CD4-positive, alpha-beta T cell (primary cell): Measurements from ENCODE around the gene MCTP1. TPM values are rescaled to one million over a fixed set of nuclear protein-coding genes. Genes with fewer than 3 reads are reported as not detected.

Experiments used
- ATAC-seq: fragments of 200-7000 bp; cut with Tn5 transposase; one replicate; pipeline ENCODE4 v1.10.0; 2022; ENCODE audit warnings: mild to moderate bottlenecking; ENCODE audit not compliant: poor library complexity
- CTCF ChIA-PET: fragments of 350-600 bp; sonication (Branson Sonifier 250); formaldehyde crosslinking; loops from one replicate; lab custom pipeline; 2021; ENCODE audit warnings: antibody characterized with exemption, inconsistent platforms; lab: Charles Lee
- POLR2A ChIA-PET: fragments of 350-600 bp; sonication (Branson Sonifier 250); formaldehyde crosslinking; loops from one replicate; lab custom pipeline; 2021; ENCODE audit warnings: antibody characterized with exemption, inconsistent platforms; lab: Charles Lee
- DNase-seq, 14 experiments: peaks; one replicate each; pipeline ENCODE4 v3.0.0-alpha.2; 2013 to 2020; ENCODE audit warnings: mixed read lengths in 2 of 14
- H3K27ac ChIP-seq, 2 donors: one replicate each; pipeline versions ENCODE4 v1.5.1 to v1.7.0; 2013; ENCODE audit warnings: low read length in 2 of 2, low read depth in 1 of 2, mild to moderate bottlenecking in 1 of 2
- H3K27me3 ChIP-seq, 2 experiments: 1 replicate in 1 of 2; 2 replicates in 1 of 2; pipeline versions ENCODE4 v1.6.1 to v1.7.0; 2013; ENCODE audit warnings: low read length in 2 of 2, control low read depth in 1 of 2, mild to moderate bottlenecking in 1 of 2, moderate library complexity in 1 of 2; ENCODE audit not compliant: insufficient read depth in 2 of 2, control insufficient read depth in 1 of 2
- H3K36me3 ChIP-seq: one replicate; pipeline ENCODE4 v1.6.1; 2013; ENCODE audit warnings: low read length, control low read depth; ENCODE audit not compliant: insufficient read depth
- H3K4me1 ChIP-seq: one replicate; pipeline ENCODE4 v1.6.1; 2013; ENCODE audit warnings: low read length, control low read depth; ENCODE audit not compliant: insufficient read depth
- H3K4me3 ChIP-seq: one replicate; pipeline ENCODE4 v1.5.1; 2013; ENCODE audit warnings: mild to moderate bottlenecking, low read length, moderate library complexity
- H3K9me3 ChIP-seq, 2 experiments: 1 replicate in 1 of 2; 2 replicates in 1 of 2; pipeline versions ENCODE4 v1.6.1 to v1.7.0; 2013; ENCODE audit warnings: low read length in 2 of 2, mild to moderate bottlenecking in 2 of 2, control low read depth in 1 of 2, moderate library complexity in 1 of 2; ENCODE audit not compliant: control insufficient read depth in 1 of 2, insufficient read depth in 1 of 2
- H3K27ac Mint-ChIP-seq: one replicate; pipeline ENCODE4 v1.8.0; 2020; ENCODE audit warnings: mixed read lengths
- H3K27me3 Mint-ChIP-seq: one replicate; pipeline ENCODE4 v1.8.0; 2021; ENCODE audit warnings: mixed read lengths
- H3K36me3 Mint-ChIP-seq: one replicate; pipeline ENCODE4 v1.8.0; 2021; ENCODE audit warnings: low read depth, mixed read lengths
- H3K4me1 Mint-ChIP-seq: one replicate; pipeline ENCODE4 v1.8.0; 2021; ENCODE audit warnings: low read depth, mixed read lengths
- H3K4me3 Mint-ChIP-seq: one replicate; pipeline ENCODE4 v1.8.0; 2020; ENCODE audit warnings: mild to moderate bottlenecking, mixed read lengths
- H3K9me3 Mint-ChIP-seq: one replicate; pipeline ENCODE4 v1.8.0; 2020; ENCODE audit warnings: mixed read lengths
- intact Hi-C, 2 experiments: fragments of 100-400 bp; cut with DNase I in 1 of 2; cut with micrococcal nuclease in 1 of 2; formaldehyde crosslinking; loops; one replicate each; pipeline versions ENCODE4 v1.15.1 to v1.9.0; 2023 to 2025; cut with DNase I, micrococcal nuclease
- total RNA-seq, 174 experiments: library from RNA in 2 of 174; stranded (reverse) in 2 of 174; gene quantifications; one replicate each; pipeline ENCODE4 v1.2.3 and lab custom pipeline; 2021 to 2026
- TF ChIP-seq, protein P1 (sequence below): fragments of 200-600 bp; IDR thresholded peaks from one replicate; pipeline ENCODE4 v1.8.0; 2022; ENCODE audit warnings: antibody characterized with exemption, mild to moderate bottlenecking

MCTP1 gene
- total RNA-seq, 2 experiments from 2014 or later: 2.1 to 2.7 TPM

DNA sequence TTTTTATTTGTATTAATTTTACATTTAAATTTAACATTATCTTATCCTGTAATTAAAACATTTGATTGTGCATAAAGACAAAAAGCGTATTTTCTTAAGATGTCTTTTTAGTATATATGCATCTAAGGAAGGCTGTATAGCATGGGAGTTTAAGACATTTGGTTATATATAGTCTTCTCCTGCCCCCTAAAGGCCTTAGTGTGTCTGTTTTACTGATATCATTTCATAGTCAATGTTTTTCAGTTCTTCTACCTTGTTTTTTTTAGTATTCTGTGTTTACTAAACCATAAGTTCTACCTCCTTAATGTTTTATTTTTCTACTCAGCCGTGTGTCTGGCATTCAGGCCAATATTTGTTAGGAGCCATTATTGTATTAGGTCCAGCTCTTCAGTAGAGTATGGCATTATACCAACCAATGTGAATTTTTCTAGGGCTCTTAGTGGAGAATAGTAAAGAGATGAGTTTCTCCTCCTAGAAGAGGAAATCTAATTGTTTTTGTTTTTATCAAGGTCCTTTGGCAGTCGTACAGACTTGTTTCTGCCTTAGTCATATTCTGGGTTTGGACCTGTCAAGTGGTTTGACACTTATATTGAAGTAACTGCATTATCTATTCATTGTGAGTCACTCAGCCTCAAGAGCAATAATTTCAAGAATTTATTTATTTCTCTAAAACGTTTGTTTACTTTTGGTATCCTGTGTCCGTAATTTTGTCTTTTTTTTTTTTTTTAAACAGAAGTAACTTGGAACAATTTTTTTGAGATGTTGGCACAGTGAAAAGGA lies 591.7 kb downstream of the MCTP1 start:
- no peak overlapping the region for H3K4me3 ChIP-seq
- no peaks in the 10 kb centered on the region for H3K4me1 ChIP-seq
- DNase-seq: peak in 3 of 14 experiments; percentile 55 to 62 (median 58)
- H3K27me3 ChIP-seq: no peaks in the 10 kb centered on the region
- Mint-ChIP-seq H3K27ac (no peak overlapping the region), H3K4me3 (no peak overlapping the region), H3K27me3 (no peaks in the 10 kb centered on the region), H3K4me1 (no peaks in the 10 kb centered on the region), H3K9me3 (no peaks in the 10 kb centered on the region), H3K36me3 (peaks cover 60% of the 10 kb centered on the region)
- H3K36me3 ChIP-seq: peaks cover 17% of the 10 kb centered on the region
- intact Hi-C loops: loop anchor here (1.0 to 5.0 kb wide), 2 partner anchors 166 to 168 kb away; no protein-coding TSS in a partner anchor
- H3K9me3 ChIP-seq: no peaks in the 10 kb centered on the region
- no peak overlapping the region for H3K27ac ChIP-seq
- POLR2A ChIA-PET: no interaction called here
- CTCF ChIA-PET: no interaction called here
- TF ChIP-seq, protein P1, sequence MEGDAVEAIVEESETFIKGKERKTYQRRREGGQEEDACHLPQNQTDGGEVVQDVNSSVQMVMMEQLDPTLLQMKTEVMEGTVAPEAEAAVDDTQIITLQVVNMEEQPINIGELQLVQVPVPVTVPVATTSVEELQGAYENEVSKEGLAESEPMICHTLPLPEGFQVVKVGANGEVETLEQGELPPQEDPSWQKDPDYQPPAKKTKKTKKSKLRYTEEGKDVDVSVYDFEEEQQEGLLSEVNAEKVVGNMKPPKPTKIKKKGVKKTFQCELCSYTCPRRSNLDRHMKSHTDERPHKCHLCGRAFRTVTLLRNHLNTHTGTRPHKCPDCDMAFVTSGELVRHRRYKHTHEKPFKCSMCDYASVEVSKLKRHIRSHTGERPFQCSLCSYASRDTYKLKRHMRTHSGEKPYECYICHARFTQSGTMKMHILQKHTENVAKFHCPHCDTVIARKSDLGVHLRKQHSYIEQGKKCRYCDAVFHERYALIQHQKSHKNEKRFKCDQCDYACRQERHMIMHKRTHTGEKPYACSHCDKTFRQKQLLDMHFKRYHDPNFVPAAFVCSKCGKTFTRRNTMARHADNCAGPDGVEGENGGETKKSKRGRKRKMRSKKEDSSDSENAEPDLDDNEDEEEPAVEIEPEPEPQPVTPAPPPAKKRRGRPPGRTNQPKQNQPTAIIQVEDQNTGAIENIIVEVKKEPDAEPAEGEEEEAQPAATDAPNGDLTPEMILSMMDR: peak; percentile 32
- ATAC-seq: no peak

DNA sequence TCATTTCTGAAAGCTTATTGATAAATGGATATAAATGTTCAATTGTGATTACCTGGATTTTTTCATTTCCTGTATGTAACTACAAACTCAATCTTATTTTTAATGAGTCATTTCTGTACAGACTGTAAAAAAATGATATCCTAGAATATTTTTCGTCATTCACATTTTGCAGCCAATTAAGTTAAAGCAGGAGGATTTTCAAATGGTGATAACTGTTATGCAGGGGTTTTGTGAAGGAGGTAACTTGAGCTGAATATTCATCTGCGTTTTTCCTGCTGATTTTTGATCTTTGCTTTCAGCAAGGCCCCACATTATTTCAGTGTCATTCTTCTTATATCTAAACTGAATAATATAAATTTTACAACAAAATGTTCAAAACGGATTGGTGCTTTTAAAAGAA lies 592.3 kb downstream of the MCTP1 start:
- H3K4me3 Mint-ChIP-seq: no peak overlapping the region
- no peak for ATAC-seq
- H3K36me3 Mint-ChIP-seq: peaks cover 58% of the 10 kb centered on the region
- ChIA-PET POLR2A (no interaction called here), CTCF (no interaction called here)
- Histone ChIP-seq H3K36me3 (peaks cover 17% of the 10 kb centered on the region), H3K27me3 (no peaks in the 10 kb centered on the region), H3K9me3 (no peaks in the 10 kb centered on the region), H3K4me3 (no peak overlapping the region), H3K4me1 (no peaks in the 10 kb centered on the region), H3K27ac (no peak overlapping the region)
- intact Hi-C loops: loop anchor here in 1 of 2 experiments (5.0 kb wide), 1 partner anchor 165 kb away; no protein-coding TSS in a partner anchor
- no peaks in the 10 kb centered on the region for H3K27me3 Mint-ChIP-seq
- no peaks in the 10 kb centered on the region for H3K4me1 Mint-ChIP-seq
- no peak overlapping the region for H3K27ac Mint-ChIP-seq
- DNase-seq: no peak
- H3K9me3 Mint-ChIP-seq: no peaks in the 10 kb centered on the region
- TF ChIP-seq, protein P1: no peak

DNA sequence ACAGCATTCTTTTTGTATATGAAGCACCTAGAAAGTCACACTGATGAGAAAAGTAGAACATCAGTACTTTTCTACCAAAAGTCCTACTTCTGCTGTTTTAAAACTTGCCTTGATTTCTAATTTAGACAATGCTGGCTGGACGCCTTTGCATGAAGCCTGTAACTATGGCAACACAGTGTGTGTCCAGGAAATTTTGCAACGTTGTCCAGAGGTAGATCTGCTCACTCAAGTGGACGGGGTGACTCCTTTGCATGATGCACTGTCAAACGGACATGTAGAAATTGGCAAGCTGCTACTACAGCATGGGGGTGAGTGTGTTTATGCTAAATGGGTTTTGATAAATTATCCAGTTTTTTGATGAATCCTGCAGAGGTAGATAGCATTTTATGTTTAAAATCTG lies 592.9 kb downstream of the MCTP1 start:
- ATAC-seq (no peak), DNase-seq (no peak)
- H3K27ac ChIP-seq: no peak overlapping the region
- peaks cover 65% of the 10 kb centered on the region for H3K36me3 Mint-ChIP-seq
- TF ChIP-seq, protein P1: no peak
- peaks cover 22% of the 10 kb centered on the region for H3K36me3 ChIP-seq
- CTCF ChIA-PET: no interaction called here
- no peak overlapping the region for H3K4me3 Mint-ChIP-seq
- no peak overlapping the region for H3K4me3 ChIP-seq
- H3K27ac Mint-ChIP-seq: no peak overlapping the region
- no peaks in the 10 kb centered on the region for H3K9me3 ChIP-seq
- H3K4me1 Mint-ChIP-seq: no peaks in the 10 kb centered on the region
- H3K27me3 ChIP-seq: no peaks in the 10 kb centered on the region
- no peaks in the 10 kb centered on the region for H3K9me3 Mint-ChIP-seq
- intact Hi-C loops: loop anchor here in 1 of 2 experiments (5.0 kb wide), 1 partner anchor 165 kb away; no protein-coding TSS in a partner anchor
- POLR2A ChIA-PET: no interaction called here
- H3K27me3 Mint-ChIP-seq: no peaks in the 10 kb centered on the region
- H3K4me1 ChIP-seq: no peaks in the 10 kb centered on the region
